ENCODE data around the gene GHRH.

GRCh38 chr20:37263686-37264085, 2.1 kb upstream of the GHRH start:
- TF ChIP-seq CTCF (IDR thresholded peaks at IDR 0.05; ENCODE audit: low read depth, low read length) (no peak), EZH2phosphoT487 (IDR thresholded peaks at IDR 0.05; ENCODE audit: low read depth) (no peak)
